A172 (cell line): ENCODE measurements around the gene ANKZF1. TPM values are rescaled to one million over a fixed set of nuclear protein-coding genes. Genes with fewer than 3 reads are reported as not detected.

Experiments
- DNase-seq: peaks from one replicate; pipeline ENCODE4 v3.0.0-alpha.2; 2015; ENCODE audit warnings: low spot score
- total RNA-seq: library from RNA; depleted of rRNA; stranded (reverse); fragments of >200 nt; shearing (Covaris generic); gene quantifications from 2 replicates; pipeline ENCODE4 v1.2.3, GENCODE V29; 2014; rRNA removed

Gene ANKZF1
- total RNA-seq, 1 experiment from 2014 or later, result 23.6 TPM

GRCh38 chr2:219282943-219283581 lies 53.5 kb downstream of the ANKZF1 start:
- no peak for DNase-seq

- no peak for DNase-seq
Measured at GRCh38 chr2:219284501-219285372, 55.1 kb downstream of the ANKZF1 start.

DNA sequence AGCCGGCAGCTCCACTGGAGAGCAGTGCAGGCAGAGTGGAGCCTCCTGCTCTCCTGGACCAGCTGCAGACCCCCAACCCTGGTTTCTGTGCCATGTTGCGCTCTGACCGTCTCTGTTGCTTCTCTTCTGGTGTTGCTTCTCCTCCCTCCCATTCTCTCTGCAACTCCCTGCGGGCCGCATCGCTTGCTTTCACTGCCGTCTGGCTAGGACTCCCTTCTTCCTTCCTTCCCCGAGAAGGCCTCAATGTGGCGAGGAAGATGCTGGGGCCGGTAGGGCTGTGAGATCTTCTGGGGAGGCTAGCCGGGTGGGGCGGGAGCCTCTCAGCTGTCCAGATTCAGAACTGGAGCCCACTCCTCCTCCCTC lies 55.7 kb downstream of the ANKZF1 start:
- DNase-seq, result no peak

DNA sequence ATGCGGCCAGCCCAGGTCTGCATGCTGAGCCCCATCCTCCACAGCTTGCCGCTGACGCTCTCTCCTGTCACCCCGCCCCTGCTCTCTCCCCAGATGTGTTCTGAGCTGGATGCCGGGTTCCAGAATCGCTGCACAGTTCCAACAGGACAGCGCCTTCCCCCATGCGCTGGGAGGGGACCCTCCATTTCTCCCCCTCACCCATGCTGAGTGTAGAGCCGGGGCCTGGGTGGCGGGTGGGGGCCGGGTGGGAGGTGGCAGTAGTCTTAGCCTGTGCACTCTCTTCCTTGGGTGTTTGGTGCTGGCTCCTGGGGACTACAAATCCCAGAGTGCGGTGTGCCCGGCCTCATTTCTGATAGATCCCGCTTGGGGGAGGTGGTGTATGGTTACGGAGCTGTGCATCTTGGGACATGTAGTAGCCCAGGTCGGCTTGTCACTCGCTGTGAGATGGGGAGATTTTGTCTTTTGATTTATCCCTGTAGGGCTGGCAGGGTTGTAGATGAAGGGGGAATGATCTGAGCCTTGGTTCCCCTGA lies 56.4 kb downstream of the ANKZF1 start:
- DNase-seq, result no peak

Other genes with a start within 250 kb of the ANKZF1 start
- not detected in 2 replicates for gene FEV, start 244.6 kb upstream of the ANKZF1 start, total RNA-seq
- gene CRYBA2, start 236.4 kb upstream of the ANKZF1 start, total RNA-seq, result not detected in 2 replicates
- 0.26 and 0.55 TPM in 2 replicates for gene CFAP65, start 188.3 kb upstream of the ANKZF1 start, total RNA-seq
- 0.03 TPM in 1 of 2 replicates, not detected in the other for gene IHH, start 168.9 kb upstream of the ANKZF1 start, total RNA-seq
- 20.9 and 22.2 TPM in 2 replicates for gene NHEJ1, start 69.0 kb upstream of the ANKZF1 start, total RNA-seq
- gene SLC23A3, start 59.8 kb upstream of the ANKZF1 start, total RNA-seq, result 0.19 and 0.67 TPM in 2 replicates
- 36.7 and 43.8 TPM in 2 replicates for gene CNPPD1, start 52.9 kb upstream of the ANKZF1 start, total RNA-seq
- gene RETREG2, start 51.5 kb upstream of the ANKZF1 start, total RNA-seq, result 120 and 125 TPM in 2 replicates
- 44.1 and 57.6 TPM in 2 replicates for gene ZFAND2B, start 23.0 kb upstream of the ANKZF1 start, total RNA-seq
- gene ABCB6, start 10.8 kb upstream of the ANKZF1 start, total RNA-seq, result 41.2 and 41.9 TPM in 2 replicates
- gene ATG9A, start 170 bp upstream of the ANKZF1 start, total RNA-seq, result 59.0 and 60.7 TPM in 2 replicates
- 9.6 and 12.1 TPM in 2 replicates for gene GLB1L, start 15.6 kb downstream of the ANKZF1 start, total RNA-seq
- 16.3 and 23.1 TPM in 2 replicates for gene STK16, start 15.7 kb downstream of the ANKZF1 start, total RNA-seq
- gene TUBA4B, start 23.4 kb downstream of the ANKZF1 start, total RNA-seq, result not detected in 2 replicates
- 106 and 115 TPM in 2 replicates for gene TUBA4A, start 24.1 kb downstream of the ANKZF1 start, total RNA-seq
- 27.5 and 40.7 TPM in 2 replicates for gene DNAJB2, start 49.6 kb downstream of the ANKZF1 start, total RNA-seq
- gene PTPRN, start 79.6 kb downstream of the ANKZF1 start, total RNA-seq, result 19.3 and 31.5 TPM in 2 replicates
- not detected in 2 replicates for gene RESP18, start 102.9 kb downstream of the ANKZF1 start, total RNA-seq
- gene DNPEP, start 158.1 kb downstream of the ANKZF1 start, total RNA-seq, result 81.7 and 91.5 TPM in 2 replicates
- gene DES, start 188.6 kb downstream of the ANKZF1 start, total RNA-seq, result 30.0 and 34.5 TPM in 2 replicates
- gene SPEG, start 205.0 kb downstream of the ANKZF1 start, total RNA-seq, result 30.0 and 32.9 TPM in 2 replicates